WTC11 (cell line): ENCODE measurements around the gene CSRNP3.

ENCODE experiments used
- AR ChIP-seq: fragments of 250-450 bp; sonication (Bioruptor Pico); IDR thresholded peaks from 2 replicates; pipeline ENCODE4 v1.9.0; 2021; ENCODE audit warnings: mild to moderate bottlenecking
- ATF1 ChIP-seq: sonication (generic); formaldehyde crosslinking; IDR thresholded peaks from 2 replicates; pipeline ENCODE4 v1.8.1; 2023; ENCODE audit warnings: mild to moderate bottlenecking, moderate library complexity, missing genetic modification reagents
- CTCF ChIP-seq: fragments of 200-600 bp; IDR thresholded peaks from 2 replicates; pipeline ENCODE4 v1.8.0; 2022; ENCODE audit warnings: antibody characterized with exemption
- ERG ChIP-seq: fragments of 250-450 bp; sonication (Bioruptor Pico); IDR thresholded peaks from 2 replicates; pipeline ENCODE4 v1.8.0; 2021; ENCODE audit warnings: mild to moderate bottlenecking
- GRHL2 ChIP-seq: fragments of 250-450 bp; sonication (Bioruptor Pico); IDR thresholded peaks from 2 replicates; pipeline ENCODE4 v1.8.0; 2022; ENCODE audit warnings: mild to moderate bottlenecking, moderate library complexity; ENCODE audit not compliant: insufficient replicate concordance, severe bottlenecking
- HMGXB4 ChIP-seq: sonication (generic); formaldehyde crosslinking; IDR thresholded peaks from 2 replicates; pipeline ENCODE4 v1.8.1; 2023; ENCODE audit warnings: mild to moderate bottlenecking, moderate library complexity, missing genetic modification reagents
- JAZF1 ChIP-seq: fragments of 250-450 bp; sonication (Bioruptor Pico); IDR thresholded peaks from 2 replicates; pipeline ENCODE4 v1.9.0; 2021; ENCODE audit warnings: moderate library complexity, mild to moderate bottlenecking, inconsistent platforms
- MAX ChIP-seq: sonication (generic); formaldehyde crosslinking; IDR thresholded peaks from 2 replicates; pipeline ENCODE4 v1.8.0; 2022; ENCODE audit warnings: mild to moderate bottlenecking, missing genetic modification reagents
- SMAD3 ChIP-seq: sonication (generic); formaldehyde crosslinking; IDR thresholded peaks from 2 replicates; pipeline ENCODE4 v1.8.0; 2022; ENCODE audit warnings: missing genetic modification reagents, mild to moderate bottlenecking, borderline replicate concordance
- SP1 ChIP-seq: sonication (generic); formaldehyde crosslinking; conservative IDR thresholded peaks from 2 replicates; pipeline ENCODE4 v1.8.1; 2022; ENCODE audit warnings: missing genetic modification reagents
- STAT6 ChIP-seq: sonication (generic); formaldehyde crosslinking; conservative IDR thresholded peaks from 2 replicates; pipeline ENCODE4 v1.8.1; 2023; ENCODE audit warnings: mild to moderate bottlenecking, low read depth, missing genetic modification reagents, moderate library complexity
- ZBTB21 ChIP-seq: sonication (generic); formaldehyde crosslinking; IDR thresholded peaks from 2 replicates; pipeline ENCODE4 v1.8.1; 2023; ENCODE audit warnings: mild to moderate bottlenecking, missing genetic modification reagents, borderline replicate concordance
- ZNF396 ChIP-seq: fragments of 250-450 bp; sonication (Bioruptor Pico); IDR thresholded peaks from 2 replicates; pipeline ENCODE4 v1.8.0; 2021; ENCODE audit warnings: mild to moderate bottlenecking, moderate library complexity, borderline replicate concordance
- ZNF532 ChIP-seq: fragments of 250-450 bp; sonication (Bioruptor Pico); IDR thresholded peaks from 2 replicates; pipeline ENCODE4 v1.9.0; 2021; ENCODE audit warnings: mild to moderate bottlenecking, borderline replicate concordance

- TF ChIP-seq AR (no peak), MAX (CRISPR knock-in tag) (no peak), ZNF532 (no peak), CTCF (no peak), ZBTB21 (CRISPR knock-in tag) (no peak), ATF1 (CRISPR knock-in tag) (no peak), HMGXB4 (CRISPR knock-in tag) (no peak), SMAD3 (CRISPR knock-in tag) (no peak), ZNF396 (no peak), SP1 (CRISPR knock-in tag) (no peak), GRHL2 (CRISPR knock-in tag) (no peak), ERG (CRISPR knock-in tag) (no peak), STAT6 (no peak), JAZF1 (no peak)
Measured at GRCh38 chr2:165621086-165621560, 151.6 kb downstream of the CSRNP3 start.
